GM04503 (cell line): Measurements from ENCODE around the gene RET.

Source experiments
- DNase-seq: peaks from one replicate; pipeline ENCODE4 v3.0.0-alpha.2; 2012; ENCODE audit warnings: low read depth

Gene RET

GRCh38 chr10:43044961-43045621, 31.8 kb upstream of the RET start:
- no peak for DNase-seq

- no peak for DNase-seq
Measured at GRCh38 chr10:43045631-43046287, 31.1 kb upstream of the RET start.

- DNase-seq: no peak
Measured at GRCh38 chr10:43046288-43046991, 30.4 kb upstream of the RET start.

DNA sequence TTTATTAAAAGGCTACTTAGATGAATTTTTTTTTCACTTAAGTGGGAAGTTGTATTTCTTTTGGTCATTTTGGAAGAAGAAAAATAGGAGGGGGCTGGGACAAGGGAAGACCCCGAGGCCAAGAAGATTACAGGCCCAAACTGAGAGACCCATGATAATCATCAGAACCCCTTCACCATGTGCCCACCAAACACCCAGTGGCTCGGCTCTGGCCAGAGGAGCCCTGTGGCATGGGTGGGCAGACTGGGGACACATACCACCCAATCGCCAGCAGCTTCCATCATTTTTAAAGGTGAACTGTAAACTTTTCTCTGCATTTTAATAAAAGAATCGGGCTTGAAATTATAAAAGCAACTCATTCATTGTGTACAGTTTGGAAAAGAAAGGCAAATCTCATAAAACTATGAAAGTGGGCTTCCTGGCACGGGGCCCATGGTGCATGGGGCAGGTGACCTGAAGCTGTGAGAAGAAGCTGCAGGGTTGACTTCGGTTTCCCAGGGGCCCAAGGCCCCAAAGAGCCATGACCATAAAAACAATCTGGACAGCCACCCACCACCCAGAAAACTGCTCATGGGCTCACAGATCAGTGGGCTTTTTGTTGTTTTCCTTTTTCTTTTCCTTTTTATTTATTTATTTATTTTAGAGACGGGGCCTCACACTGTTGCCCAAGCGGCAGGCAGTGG, 29.4 kb upstream of the RET start:
- no peak for DNase-seq

GRCh38 chr10:43048301-43049051, 28.4 kb upstream of the RET start:
- DNase-seq: peak; percentile 37

DNA sequence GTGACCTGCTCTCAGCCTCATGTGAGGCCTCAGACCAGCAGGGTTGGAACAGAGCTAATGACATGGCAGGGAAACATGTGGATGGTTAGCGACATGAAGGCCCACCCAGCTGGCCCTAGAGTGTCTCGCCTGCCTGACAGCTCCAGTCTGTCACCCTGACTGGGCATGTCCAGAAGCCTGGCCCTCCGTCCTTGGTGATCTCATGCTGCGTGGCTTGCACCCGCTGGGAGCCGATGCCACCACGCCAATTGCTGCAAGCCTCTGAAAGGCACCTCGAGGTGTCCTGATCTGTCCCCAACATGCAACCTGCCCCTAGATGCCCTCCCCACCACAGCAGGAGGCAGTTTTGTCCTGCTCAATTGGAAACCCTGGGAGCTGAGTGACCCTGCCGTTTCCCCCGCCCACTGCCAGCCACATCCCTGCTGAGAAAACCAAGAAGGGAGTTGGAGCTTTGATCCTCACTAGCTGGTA, 27.8 kb upstream of the RET start:
- DNase-seq: no peak

GRCh38 chr10:43050011-43050410, 26.9 kb upstream of the RET start:
- no peak for DNase-seq

DNA sequence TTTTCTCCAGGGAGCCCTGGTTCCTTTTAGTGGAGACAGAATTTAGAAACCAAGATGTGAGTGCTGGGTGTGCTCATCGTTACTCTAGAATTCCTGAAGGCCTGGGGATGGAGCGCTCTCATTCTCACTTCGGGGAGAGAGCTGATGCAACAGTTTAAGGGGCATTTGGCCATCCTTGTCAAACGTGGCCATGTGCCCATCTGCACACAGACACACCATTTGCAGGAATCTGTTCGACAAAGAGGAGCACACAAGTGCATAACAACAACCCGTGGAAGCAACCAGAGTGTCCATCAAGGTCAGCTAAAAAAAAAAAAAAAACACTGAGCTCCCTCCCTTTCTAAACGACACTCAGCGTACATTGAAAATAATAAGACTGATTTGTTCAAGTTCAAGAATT, 23.0 kb upstream of the RET start:
- no peak for DNase-seq

DNA sequence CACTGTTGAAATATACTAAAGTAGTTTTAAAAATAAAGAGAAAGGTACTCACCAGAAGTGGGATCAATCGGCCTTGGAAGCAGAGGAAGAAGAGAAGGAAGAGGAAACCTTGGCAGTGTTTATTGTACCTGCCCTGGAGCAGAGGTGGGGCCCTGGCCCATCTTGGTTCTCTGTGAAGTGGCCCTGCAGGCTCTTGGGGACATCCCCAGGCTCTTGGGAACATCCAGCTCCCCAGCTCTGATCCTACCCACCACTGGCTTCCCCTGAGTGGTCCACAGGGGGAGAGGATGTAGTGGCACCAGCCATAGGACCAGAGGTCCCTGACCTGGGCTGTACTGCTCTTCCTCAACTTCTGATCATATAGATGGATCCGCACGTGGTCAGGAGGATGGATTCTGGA, 22.3 kb upstream of the RET start:
- no peak for DNase-seq

- DNase-seq: no peak
Measured at GRCh38 chr10:43055217-43055616, 21.7 kb upstream of the RET start.

DNA sequence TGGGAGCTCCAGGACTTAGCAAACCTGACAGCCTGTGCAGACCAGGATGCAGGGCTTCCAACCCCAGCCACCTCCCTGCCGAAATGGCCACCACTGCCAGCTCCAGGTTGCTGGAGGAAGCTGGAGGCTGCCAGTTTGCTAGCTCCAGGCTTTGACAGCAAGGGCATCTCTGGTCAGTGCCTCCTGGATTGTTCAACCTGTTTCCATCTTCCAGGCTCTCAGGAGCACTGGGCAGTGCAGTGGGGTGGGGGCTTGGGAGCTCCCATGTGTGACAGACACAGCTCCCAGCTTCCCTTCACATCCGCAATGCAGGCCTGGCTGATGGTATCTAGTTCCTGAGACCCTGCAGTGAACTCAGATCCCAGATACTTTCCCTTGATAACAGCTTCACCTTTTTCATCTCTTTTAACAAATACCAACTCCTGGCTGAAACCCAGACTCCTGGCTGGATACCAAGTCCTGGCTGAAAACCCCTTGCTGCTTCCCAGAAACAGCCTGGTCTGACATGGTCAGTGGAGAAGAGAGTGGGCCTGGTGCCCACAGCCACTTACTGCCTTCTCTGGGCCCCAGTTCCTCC, 20.8 kb upstream of the RET start:
- DNase-seq: no peak

GRCh38 chr10:43056568-43057011, 20.3 kb upstream of the RET start:
- no peak for DNase-seq

DNA sequence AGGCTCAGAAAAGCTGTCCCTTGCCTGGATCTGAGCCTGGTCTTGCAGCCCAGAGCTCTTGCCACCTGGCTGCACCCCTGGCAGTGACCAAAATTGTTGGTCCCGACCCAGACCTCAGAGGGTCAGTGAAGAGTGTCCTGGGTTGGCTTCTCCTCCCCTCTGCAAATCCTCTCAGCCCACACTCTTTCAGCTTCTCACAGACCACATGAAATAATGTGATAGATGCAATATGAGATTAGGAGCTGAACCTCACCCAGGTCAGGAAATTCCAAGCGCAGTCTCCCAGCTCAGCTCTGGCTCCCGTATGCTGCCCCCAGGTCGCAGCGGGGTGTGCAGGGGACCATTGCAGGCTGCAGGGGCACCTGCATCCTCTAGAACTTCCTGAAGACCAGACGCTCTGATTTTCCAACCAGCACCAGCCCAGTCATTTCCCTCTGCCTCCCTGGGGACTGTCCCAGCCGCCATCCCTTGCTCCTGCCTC, 19.6 kb upstream of the RET start:
- no peak for DNase-seq

- no peak for DNase-seq
Measured at GRCh38 chr10:43057831-43058340, 19.0 kb upstream of the RET start.

- no peak for DNase-seq
Measured at GRCh38 chr10:43058716-43059335, 18.0 kb upstream of the RET start.

DNA sequence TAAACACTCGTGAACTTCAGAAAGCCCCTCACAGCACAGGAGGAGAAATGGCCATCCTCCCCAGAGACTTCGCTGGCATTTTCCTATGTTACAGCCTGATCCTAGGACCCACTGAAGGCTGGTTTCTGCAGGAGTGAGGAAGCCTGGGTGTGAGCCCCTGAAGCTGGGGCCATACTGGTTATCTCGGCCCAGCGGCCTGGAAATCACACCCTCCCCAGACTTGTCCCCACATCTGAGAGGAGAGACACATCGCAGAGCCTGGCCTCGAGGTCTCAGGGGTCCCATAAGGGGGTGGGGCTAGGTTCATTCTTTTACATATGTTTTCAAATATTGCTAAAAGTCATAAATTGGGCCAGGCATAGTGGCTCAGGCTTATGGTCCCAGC, 17.5 kb upstream of the RET start:
- no peak for DNase-seq

- DNase-seq: no peak
Measured at GRCh38 chr10:43059828-43060227, 17.0 kb upstream of the RET start.

DNA sequence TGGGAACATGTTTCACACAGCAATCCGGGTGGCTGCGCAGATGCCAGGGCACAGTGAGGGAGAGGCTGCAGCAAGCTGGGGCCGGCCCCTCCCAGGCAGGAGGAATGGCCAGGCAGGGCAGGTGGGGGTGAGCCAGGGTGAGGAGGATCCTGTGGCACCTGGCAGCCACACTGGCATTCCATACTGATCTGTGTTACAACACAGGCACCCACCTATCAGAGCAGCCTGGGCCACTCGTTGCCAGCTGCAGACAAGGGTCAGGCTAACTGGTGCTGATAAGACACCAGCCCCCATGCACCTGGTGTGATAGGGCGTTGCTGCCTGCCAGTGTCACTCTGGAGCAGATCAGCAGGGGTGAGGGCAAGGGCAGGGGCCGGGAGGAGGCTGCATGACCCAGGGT, 16.6 kb upstream of the RET start:
- DNase-seq: no peak

DNA sequence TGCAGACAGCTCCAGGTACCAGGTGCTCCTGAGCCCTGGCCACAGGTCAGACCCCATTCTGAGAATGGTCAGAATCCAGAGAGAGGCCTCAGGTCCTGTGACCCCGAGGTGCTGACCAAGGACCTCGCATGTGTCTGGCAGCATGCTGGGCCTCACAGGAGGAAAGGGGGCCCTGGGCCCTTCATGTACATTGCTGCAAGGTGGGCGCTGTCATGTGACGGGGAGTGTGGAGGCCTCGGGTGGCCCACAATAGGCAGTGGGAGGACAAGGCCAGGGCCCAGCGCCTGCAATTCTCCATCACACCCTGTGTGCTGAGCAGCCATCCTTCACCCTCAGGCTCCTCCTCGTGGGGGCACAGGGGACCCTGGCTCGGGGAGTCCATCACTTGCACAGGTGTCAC, 15.5 kb upstream of the RET start:
- DNase-seq: no peak

DNA sequence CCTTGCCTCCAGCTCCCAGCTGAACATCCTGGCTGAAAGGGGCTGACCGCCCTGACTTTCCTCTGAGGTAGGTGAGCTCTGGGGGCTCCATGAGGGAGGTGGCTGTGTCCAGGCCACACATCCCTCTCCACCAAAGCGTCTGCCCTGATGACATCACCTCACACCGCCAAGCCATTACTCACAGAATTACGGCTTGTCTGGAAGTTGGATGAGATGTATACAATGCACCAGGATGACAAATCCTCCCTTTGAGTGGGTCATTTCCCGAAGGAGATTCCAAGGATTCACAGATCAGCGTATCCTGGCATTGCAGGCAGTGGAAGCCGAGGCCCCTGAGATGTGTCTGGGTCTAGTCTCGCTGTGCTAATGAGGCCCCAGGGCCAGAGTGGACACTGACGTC, 15.1 kb upstream of the RET start:
- no peak for DNase-seq
